Esophagus squamous epithelium (tissue), 5 donors: ENCODE measurements around the gene MTCL1. TPM values are rescaled to one million over a fixed set of nuclear protein-coding genes. Genes with fewer than 3 reads are reported as not detected.

Experiments used
- DNase-seq: peaks from one replicate; lab custom pipeline; 2025; lab: John Stamatoyannopoulos, UW
- H3K27ac ChIP-seq, 4 donors: fragments of 200-600 bp; sonication (generic); one replicate each; pipeline ENCODE4 v1.5.1; 2016 to 2019; ENCODE audit warnings: mild to moderate bottlenecking in 1 of 4
- H3K27me3 ChIP-seq, 4 donors: fragments of 200-600 bp; sonication (generic); 1 replicate in 3 of 4; 2 replicates in 1 of 4; pipeline versions ENCODE4 v1.5.1 to v1.6.0; 2017 to 2021; ENCODE audit warnings: antibody characterized with exemption in 1 of 4
- H3K36me3 ChIP-seq, 3 donors: fragments of 200-600 bp; sonication (generic); one replicate each; pipeline ENCODE4 v1.5.1; 2016 to 2019
- H3K4me1 ChIP-seq, 3 donors: fragments of 200-600 bp; sonication (generic); one replicate each; pipeline ENCODE4 v1.5.1; 2017 to 2019
- H3K4me3 ChIP-seq, 4 donors: fragments of 200-600 bp; sonication (generic); 1 replicate in 3 of 4; 2 replicates in 1 of 4; pipeline ENCODE4 v1.5.1; 2016 to 2019; ENCODE audit warnings: mild to moderate bottlenecking in 2 of 4, moderate library complexity in 1 of 4
- H3K9me3 ChIP-seq, 3 donors: fragments of 200-600 bp; sonication (generic); one replicate each; pipeline ENCODE4 v1.5.1; 2016 to 2019
- POLR2A ChIP-seq, 4 donors: fragments of 450-650 bp; IDR thresholded peaks; one replicate each; pipeline ENCODE4 v1.6.1; 2017; ENCODE audit warnings: antibody characterized with exemption in 4 of 4, mild to moderate bottlenecking in 4 of 4, moderate library complexity in 3 of 4
- WGBS, 2 donors: methylation state at CpG; one replicate each; pipeline ENCODE4 v1.1.5; 2018; 5-methylcytosine and 5-hydroxymethylcytosine counted together
- intact Hi-C: fragments of 100-400 bp; cut with DNase I; formaldehyde crosslinking; loops from one replicate; pipeline ENCODE4 v1.15.0; 2022
- total RNA-seq, 4 donors: library from RNA; depleted of rRNA; stranded (reverse); fragments of >200 nt; gene quantifications; one replicate each; pipeline ENCODE4 v1.1.0, GENCODE V29; 2016
- TF ChIP-seq, protein P1 (sequence below), 6 experiments: fragments of 450-650 bp in 4 of 6; fragments of 200-600 bp in 2 of 6; sonication (generic) in 2 of 6; IDR thresholded peaks; one replicate each; pipeline ENCODE4 v1.5.1; 2016 to 2019; ENCODE audit warnings: antibody characterized with exemption in 6 of 6, mild to moderate bottlenecking in 4 of 6, moderate library complexity in 4 of 6
- donor health status: DM: yes; HTN: yes; CAD: no.

MTCL1 gene
- total RNA-seq, 4 donors from 2014 or later = 6.5 to 16.4 (median 7.9) TPM

- Histone ChIP-seq H3K4me3 (no peak overlapping the region), H3K27me3 (no peaks in the 10 kb centered on the region), H3K4me1 (peaks cover 0 to 17% (median 2%) of the 10 kb centered on the region in 3 donors), H3K9me3 (no peaks in the 10 kb centered on the region), H3K27ac (no peak overlapping the region), H3K36me3 (peaks cover 0 to 5% (median 0%) of the 10 kb centered on the region in 3 donors)
- TF ChIP-seq POLR2A (IDR thresholded peaks at IDR 0.05) = no peak
- TF ChIP-seq, protein P1, sequence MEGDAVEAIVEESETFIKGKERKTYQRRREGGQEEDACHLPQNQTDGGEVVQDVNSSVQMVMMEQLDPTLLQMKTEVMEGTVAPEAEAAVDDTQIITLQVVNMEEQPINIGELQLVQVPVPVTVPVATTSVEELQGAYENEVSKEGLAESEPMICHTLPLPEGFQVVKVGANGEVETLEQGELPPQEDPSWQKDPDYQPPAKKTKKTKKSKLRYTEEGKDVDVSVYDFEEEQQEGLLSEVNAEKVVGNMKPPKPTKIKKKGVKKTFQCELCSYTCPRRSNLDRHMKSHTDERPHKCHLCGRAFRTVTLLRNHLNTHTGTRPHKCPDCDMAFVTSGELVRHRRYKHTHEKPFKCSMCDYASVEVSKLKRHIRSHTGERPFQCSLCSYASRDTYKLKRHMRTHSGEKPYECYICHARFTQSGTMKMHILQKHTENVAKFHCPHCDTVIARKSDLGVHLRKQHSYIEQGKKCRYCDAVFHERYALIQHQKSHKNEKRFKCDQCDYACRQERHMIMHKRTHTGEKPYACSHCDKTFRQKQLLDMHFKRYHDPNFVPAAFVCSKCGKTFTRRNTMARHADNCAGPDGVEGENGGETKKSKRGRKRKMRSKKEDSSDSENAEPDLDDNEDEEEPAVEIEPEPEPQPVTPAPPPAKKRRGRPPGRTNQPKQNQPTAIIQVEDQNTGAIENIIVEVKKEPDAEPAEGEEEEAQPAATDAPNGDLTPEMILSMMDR (IDR thresholded peaks at IDR 0.05) = no peak
- intact Hi-C loops = no loop called here
- 77 to 82% methylated on average over 13 of the region's 13 CpGs for WGBS, 2 donors
- DNase-seq = no peak
These were observed 88.2 kb downstream of the MTCL1 start for GRCh38 chr18:8793445-8794155.

GRCh38 chr18:8794156-8794933, 89.0 kb downstream of the MTCL1 start:
- no peak overlapping the region for H3K27ac ChIP-seq
- peaks cover 0 to 24% (median 8%) of the 10 kb centered on the region in 3 donors for H3K4me1 ChIP-seq
- no peaks in the 10 kb centered on the region for H3K9me3 ChIP-seq
- H3K27me3 ChIP-seq = no peaks in the 10 kb centered on the region
- peaks cover 0 to 5% (median 0%) of the 10 kb centered on the region in 3 donors for H3K36me3 ChIP-seq
- no peak overlapping the region for H3K4me3 ChIP-seq
- intact Hi-C loops = no loop called here
- 82 to 83% methylated on average over 12 of the region's 12 CpGs for WGBS, 2 donors
- TF ChIP-seq, protein P1 (IDR thresholded peaks at IDR 0.05) = no peak
- TF ChIP-seq POLR2A (IDR thresholded peaks at IDR 0.05) = no peak
- DNase-seq = no peak

DNA sequence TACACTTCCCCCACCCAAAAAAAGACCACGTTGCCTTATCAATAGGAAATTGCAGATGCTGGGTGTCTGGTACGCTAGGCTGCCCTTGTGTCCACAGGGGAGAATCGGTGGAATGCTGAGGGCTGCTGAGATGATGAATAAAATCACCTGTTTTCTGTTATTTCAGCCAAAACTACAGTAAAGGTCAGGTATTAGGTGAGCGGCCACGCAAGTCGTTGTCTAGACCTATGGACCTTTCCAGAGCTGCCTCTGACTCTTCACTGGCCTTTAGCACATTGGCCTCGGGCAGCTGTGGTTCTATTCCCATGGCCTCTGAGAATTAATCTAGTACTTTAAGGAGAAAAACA, 89.6 kb downstream of the MTCL1 start:
- intact Hi-C loops = no loop called here
- Histone ChIP-seq H3K4me3 (no peak overlapping the region), H3K4me1 (peaks cover 0 to 29% (median 8%) of the 10 kb centered on the region in 3 donors), H3K27ac (no peak overlapping the region), H3K36me3 (peaks cover 0 to 5% (median 0%) of the 10 kb centered on the region in 3 donors), H3K27me3 (no peaks in the 10 kb centered on the region), H3K9me3 (no peaks in the 10 kb centered on the region)
- TF ChIP-seq, protein P1 (IDR thresholded peaks at IDR 0.05) = no peak
- TF ChIP-seq POLR2A (IDR thresholded peaks at IDR 0.05) = no peak
- DNase-seq = no peak
- 70 to 80% methylated on average over 4 to 7 of the region's 7 CpGs for WGBS, 2 donors

- Histone ChIP-seq H3K36me3 (peaks cover 0 to 5% (median 0%) of the 10 kb centered on the region in 3 donors), H3K4me1 (peaks cover 0 to 37% (median 10%) of the 10 kb centered on the region in 3 donors), H3K9me3 (no peaks in the 10 kb centered on the region), H3K27ac (no peak overlapping the region), H3K4me3 (no peak overlapping the region), H3K27me3 (no peaks in the 10 kb centered on the region)
- WGBS, 2 donors = 65 to 79% methylated on average over 8 to 9 of the region's 10 CpGs
- intact Hi-C loops = no loop called here
- DNase-seq = no peak
- TF ChIP-seq, protein P1 (IDR thresholded peaks at IDR 0.05) = no peak
- TF ChIP-seq POLR2A (IDR thresholded peaks at IDR 0.05) = no peak
These were observed 90.4 kb downstream of the MTCL1 start for GRCh38 chr18:8795586-8796325.
